ENCODE data around the gene MTG1. TPM values are rescaled to one million over a fixed set of nuclear protein-coding genes. Genes with fewer than 3 reads are reported as not detected.

MTG1 gene
- total and polyA plus RNA-seq, 7 donors = 14.0 to 63.6 (median 27.6) TPM

DNA sequence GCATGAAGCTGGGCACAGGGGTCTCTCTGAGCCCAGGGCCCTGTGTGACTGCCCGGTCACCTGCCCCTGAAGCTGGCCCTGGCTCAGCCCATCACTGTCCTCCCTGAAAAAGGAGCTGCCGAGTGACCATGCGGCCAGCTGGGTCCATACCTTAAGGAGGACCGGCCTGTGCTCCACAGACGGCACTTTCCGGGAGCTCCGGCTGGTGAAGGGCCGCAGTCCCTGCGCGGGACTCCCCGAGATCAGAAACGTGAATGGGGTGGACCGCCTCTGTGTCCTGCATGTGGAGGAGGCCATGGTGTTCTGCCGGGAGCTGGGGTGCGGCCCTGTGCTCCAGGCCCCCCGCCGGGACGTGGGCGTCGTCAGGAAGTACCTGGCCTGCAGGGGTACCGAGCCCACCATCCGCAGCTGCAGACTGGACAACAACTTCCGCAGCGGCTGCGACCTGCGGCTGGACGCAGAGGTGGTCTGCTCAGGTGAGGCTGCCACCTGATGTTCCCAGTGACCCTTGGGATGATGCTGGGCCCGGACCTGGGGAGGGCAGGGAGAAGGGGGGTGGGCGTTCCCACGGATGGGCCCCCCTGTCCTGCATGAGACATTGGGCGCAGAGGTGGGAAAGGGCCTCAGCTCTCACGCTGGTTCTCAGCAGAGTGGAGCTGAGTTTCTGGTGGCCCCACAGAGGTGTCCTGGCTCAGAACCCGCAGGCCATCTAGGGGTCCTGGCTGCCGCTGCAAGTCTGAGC, 63.3 kb downstream of the MTG1 start:
- TF ChIP-seq POLR2A (IDR thresholded peaks at IDR 0.05) = no peak
- Histone ChIP-seq H3K4me1 (no peaks in the 10 kb centered on the region), H3K27ac (no peak overlapping the region), H3K27me3 (no peaks in the 10 kb centered on the region), H3K36me3 (no peaks in the 10 kb centered on the region), H3K9me3 (no peaks in the 10 kb centered on the region), H3K4me3 (no peak overlapping the region)
- WGBS, 2 donors = 92% methylated on average over 34 of the region's 34 CpGs
- no peak for DNase-seq
- intact Hi-C loops (cut with DNase I) = no loop called here

DNA sequence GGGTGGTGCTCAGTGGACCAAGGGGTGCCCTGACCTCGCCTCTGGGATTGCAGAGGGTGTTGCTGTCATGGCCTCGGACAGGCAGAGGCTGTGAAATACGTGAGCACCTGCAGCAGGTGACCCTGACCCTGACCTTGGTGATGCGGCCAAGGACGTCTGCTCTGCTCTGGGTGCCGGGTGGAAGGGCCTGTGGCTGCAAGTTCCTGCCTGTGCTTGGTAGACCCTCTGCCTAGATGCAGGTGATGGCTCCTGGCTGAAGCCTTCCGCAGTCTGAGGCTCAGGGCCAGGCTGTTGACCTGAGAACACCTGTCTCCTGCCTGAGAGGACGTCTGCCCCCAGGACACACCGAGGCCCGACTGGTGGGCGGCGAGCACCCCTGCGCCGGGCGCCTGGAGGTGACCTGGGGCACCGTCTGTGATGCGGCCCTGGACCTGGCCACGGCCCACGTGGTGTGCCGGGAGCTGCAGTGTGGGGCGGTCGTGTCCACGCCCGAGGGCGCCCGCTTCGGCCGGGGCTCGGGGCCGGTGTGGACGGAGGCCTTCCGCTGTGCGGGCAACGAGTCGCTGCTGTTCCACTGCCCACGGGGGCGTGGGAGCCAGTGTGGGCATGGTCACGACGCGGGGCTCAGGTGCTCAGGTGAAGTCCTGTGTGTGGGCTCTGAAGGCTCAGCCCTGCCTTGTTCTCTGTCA, 64.2 kb downstream of the MTG1 start:
- no peaks in the 10 kb centered on the region for H3K4me1 ChIP-seq
- no peaks in the 10 kb centered on the region for H3K27me3 ChIP-seq
- H3K27ac ChIP-seq = no peak overlapping the region
- H3K9me3 ChIP-seq = no peaks in the 10 kb centered on the region
- intact Hi-C loops (cut with DNase I) = no loop called here
- TF ChIP-seq POLR2AphosphoS5 (IDR thresholded peaks at IDR 0.05) (no peak), POLR2A (IDR thresholded peaks at IDR 0.05) (no peak), EP300 (IDR thresholded peaks at IDR 0.05) (no peak)
- TF ChIP-seq, protein P1, sequence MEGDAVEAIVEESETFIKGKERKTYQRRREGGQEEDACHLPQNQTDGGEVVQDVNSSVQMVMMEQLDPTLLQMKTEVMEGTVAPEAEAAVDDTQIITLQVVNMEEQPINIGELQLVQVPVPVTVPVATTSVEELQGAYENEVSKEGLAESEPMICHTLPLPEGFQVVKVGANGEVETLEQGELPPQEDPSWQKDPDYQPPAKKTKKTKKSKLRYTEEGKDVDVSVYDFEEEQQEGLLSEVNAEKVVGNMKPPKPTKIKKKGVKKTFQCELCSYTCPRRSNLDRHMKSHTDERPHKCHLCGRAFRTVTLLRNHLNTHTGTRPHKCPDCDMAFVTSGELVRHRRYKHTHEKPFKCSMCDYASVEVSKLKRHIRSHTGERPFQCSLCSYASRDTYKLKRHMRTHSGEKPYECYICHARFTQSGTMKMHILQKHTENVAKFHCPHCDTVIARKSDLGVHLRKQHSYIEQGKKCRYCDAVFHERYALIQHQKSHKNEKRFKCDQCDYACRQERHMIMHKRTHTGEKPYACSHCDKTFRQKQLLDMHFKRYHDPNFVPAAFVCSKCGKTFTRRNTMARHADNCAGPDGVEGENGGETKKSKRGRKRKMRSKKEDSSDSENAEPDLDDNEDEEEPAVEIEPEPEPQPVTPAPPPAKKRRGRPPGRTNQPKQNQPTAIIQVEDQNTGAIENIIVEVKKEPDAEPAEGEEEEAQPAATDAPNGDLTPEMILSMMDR (IDR thresholded peaks at IDR 0.05) = no peak
- WGBS, 2 donors = 92 to 94% methylated on average over 40 of the region's 40 CpGs
- no peak overlapping the region for H3K4me3 ChIP-seq
- DNase-seq = no peak
- H3K36me3 ChIP-seq = no peaks in the 10 kb centered on the region

DNA sequence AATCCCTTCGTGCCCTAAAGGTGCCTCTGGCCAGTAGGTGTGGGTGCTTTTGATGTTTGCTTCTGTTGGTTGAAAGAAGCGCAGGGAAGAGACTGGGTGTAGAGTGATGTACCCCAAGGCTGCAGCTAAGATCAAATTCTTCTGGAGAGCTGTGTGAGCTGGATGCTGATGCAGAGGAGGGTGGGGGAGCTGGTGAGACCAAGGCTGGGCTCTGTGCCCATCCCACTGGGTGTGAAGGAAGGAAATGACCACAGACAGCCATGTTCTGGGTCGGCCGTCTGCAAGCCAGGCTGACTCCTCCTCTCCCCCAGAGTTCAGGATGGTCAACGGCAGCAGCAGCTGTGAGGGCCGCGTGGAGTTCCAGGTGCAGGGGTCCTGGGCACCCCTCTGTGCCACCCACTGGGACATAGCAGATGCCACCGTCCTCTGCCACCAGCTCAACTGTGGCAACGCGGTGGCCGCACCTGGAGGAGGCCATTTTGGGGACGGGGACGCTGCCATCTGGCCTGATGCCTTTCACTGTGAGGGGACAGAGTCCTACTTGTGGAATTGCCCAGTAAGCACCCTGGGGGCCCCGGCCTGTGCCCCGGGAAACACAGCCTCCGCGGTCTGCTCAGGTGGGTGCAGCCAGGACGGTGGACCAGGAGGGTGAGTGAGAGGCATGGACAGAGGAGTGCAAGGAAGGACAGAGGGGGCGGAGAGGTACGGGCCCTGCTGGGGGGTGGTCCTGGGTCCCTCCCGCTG, 64.9 kb downstream of the MTG1 start:
- Histone ChIP-seq H3K9me3 (no peaks in the 10 kb centered on the region), H3K4me1 (no peaks in the 10 kb centered on the region), H3K27me3 (no peaks in the 10 kb centered on the region), H3K27ac (no peak overlapping the region), H3K4me3 (no peak overlapping the region), H3K36me3 (no peaks in the 10 kb centered on the region)
- WGBS, 2 donors = 88 to 91% methylated on average over 21 of the region's 21 CpGs
- intact Hi-C loops (cut with DNase I) = no loop called here
- DNase-seq = no peak
- TF ChIP-seq EP300 (IDR thresholded peaks at IDR 0.05) = no peak
- TF ChIP-seq, protein P1 (IDR thresholded peaks at IDR 0.05) = no peak
- no peak for TF ChIP-seq POLR2A (IDR thresholded peaks at IDR 0.05)
- no peak for TF ChIP-seq POLR2AphosphoS5 (IDR thresholded peaks at IDR 0.05)

DNA sequence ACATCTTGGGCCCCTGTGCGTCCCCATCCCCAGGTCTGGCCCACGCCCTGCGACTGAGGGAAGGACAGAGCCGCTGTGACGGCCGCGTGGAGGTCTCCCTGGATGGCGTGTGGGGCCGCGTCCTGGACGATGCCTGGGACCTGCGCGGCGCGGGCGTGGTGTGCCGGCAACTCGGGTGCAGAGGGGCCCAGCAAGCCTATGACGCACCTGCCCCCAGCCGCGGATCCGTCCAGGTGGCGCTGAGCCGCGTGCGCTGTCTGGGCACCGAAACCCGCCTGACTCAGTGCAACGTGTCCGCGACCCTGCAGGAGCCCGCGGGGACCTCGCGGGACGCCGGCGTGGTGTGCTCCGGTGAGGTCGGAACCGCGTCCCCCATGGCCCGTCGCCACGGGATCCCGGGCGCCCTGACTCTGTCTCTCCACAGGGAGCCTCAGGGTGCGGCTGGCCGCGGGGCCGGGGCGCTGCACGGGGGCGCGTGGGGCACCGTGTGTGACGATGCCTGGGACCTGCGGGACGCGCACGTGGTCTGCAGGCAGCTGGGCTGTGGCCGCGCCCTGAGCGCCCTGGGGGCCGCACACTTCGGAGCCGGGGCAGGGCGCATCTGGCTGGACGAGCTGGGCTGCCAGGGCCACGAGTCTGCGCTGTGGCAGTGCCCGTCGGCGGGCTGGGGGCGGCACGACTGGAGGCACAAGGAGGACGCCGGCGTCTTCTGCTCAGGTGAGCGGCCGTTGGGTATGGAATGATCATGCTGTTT, 65.7 kb downstream of the MTG1 start:
- no peaks in the 10 kb centered on the region for H3K4me1 ChIP-seq
- no peaks in the 10 kb centered on the region for H3K36me3 ChIP-seq
- no peak overlapping the region for H3K4me3 ChIP-seq
- H3K27me3 ChIP-seq = no peaks in the 10 kb centered on the region
- H3K9me3 ChIP-seq = no peaks in the 10 kb centered on the region
- WGBS, 2 donors = 70 to 83% methylated on average over 81 of the region's 81 CpGs
- intact Hi-C loops (cut with DNase I) = no loop called here
- H3K27ac ChIP-seq = no peak overlapping the region
- TF ChIP-seq POLR2AphosphoS5 (IDR thresholded peaks at IDR 0.05) (no peak), EP300 (IDR thresholded peaks at IDR 0.05) (no peak), POLR2A (IDR thresholded peaks at IDR 0.05) (no peak)
- TF ChIP-seq, protein P1 (IDR thresholded peaks at IDR 0.05) = no peak
- DNase-seq = no peak

All from sigmoid colon (tissue), 7 donors.